SK-N-SH treated with all-trans-retinoic acid at 6 μM for 48 hours (cell line): ENCODE measurements around the gene CHST15.

Experiments used
- BACH2 ChIP-seq: fragments of 250-450 bp; sonication (Bioruptor Pico); IDR thresholded peaks from 2 replicates; pipeline ENCODE4 v1.9.0; 2021; ENCODE audit warnings: mild to moderate bottlenecking, borderline replicate concordance
- CREB5 ChIP-seq: fragments of 250-450 bp; sonication (Bioruptor Pico); IDR thresholded peaks from 2 replicates; pipeline ENCODE4 v1.5.1; 2020; ENCODE audit warnings: low read depth, mild to moderate bottlenecking, moderate library complexity
- ESRRG ChIP-seq: fragments of 250-450 bp; sonication (Bioruptor Pico); IDR thresholded peaks from 2 replicates; pipeline ENCODE4 v1.6.1; 2021; ENCODE audit warnings: mild to moderate bottlenecking
- PATZ1 ChIP-seq: fragments of 250-450 bp; sonication (Bioruptor Pico); IDR thresholded peaks from 2 replicates; pipeline ENCODE4 v1.8.0; 2020; ENCODE audit warnings: mild to moderate bottlenecking, moderate library complexity, borderline replicate concordance
- RARB ChIP-seq: fragments of 250-450 bp; sonication (Bioruptor Pico); IDR thresholded peaks from 2 replicates; pipeline ENCODE4 v1.8.0; 2021; ENCODE audit warnings: mild to moderate bottlenecking, moderate library complexity
- TOX ChIP-seq: fragments of 250-450 bp; sonication (Bioruptor Pico); IDR thresholded peaks from 2 replicates; pipeline ENCODE4 v1.8.0; 2021; ENCODE audit warnings: mild to moderate bottlenecking, moderate library complexity, borderline replicate concordance
- TSHZ2 ChIP-seq: fragments of 250-450 bp; sonication (Bioruptor Pico); IDR thresholded peaks from 2 replicates; pipeline ENCODE4 v1.5.0; 2020; ENCODE audit warnings: mild to moderate bottlenecking, moderate library complexity
- ZFP30 ChIP-seq: fragments of 450-650 bp; formaldehyde crosslinking; IDR thresholded peaks from 2 replicates; pipeline ENCODE4 v1.5.0; 2022; ENCODE audit warnings: mild to moderate bottlenecking, moderate library complexity

- TF ChIP-seq TSHZ2 (CRISPR knock-in tag) (no peak), ESRRG (CRISPR knock-in tag) (no peak), BACH2 (CRISPR knock-in tag) (no peak), CREB5 (CRISPR knock-in tag) (no peak), RARB (CRISPR knock-in tag) (no peak), ZFP30 (CRISPR knock-in tag) (no peak), TOX (CRISPR knock-in tag) (no peak), PATZ1 (CRISPR knock-in tag) (no peak)
Observed at GRCh38 chr10:124058346-124059003, 34.9 kb downstream of the CHST15 start.
